IgD-negative memory B cell (primary cell): Measurements from ENCODE around the gene TMEM200C. TPM values are rescaled to one million over a fixed set of nuclear protein-coding genes. Genes with fewer than 3 reads are reported as not detected.
"Not testable (repeated sequence)": the region's sequence is repeated elsewhere in the genome, so short reads cannot be mapped to it uniquely, and the experiment has no call there.

Source experiments
- H3K27ac Mint-ChIP-seq, 3 donors: one replicate each; pipeline ENCODE4 v1.8.0; 2020 to 2022; ENCODE audit warnings: mild to moderate bottlenecking in 3 of 3, mixed read lengths in 3 of 3, moderate library complexity in 1 of 3
- H3K27me3 Mint-ChIP-seq: one replicate; pipeline ENCODE4 v1.8.0; 2021; ENCODE audit warnings: mixed read lengths
- H3K36me3 Mint-ChIP-seq: one replicate; pipeline ENCODE4 v1.8.0; 2020; ENCODE audit warnings: mild to moderate bottlenecking, mixed read lengths
- H3K4me1 Mint-ChIP-seq, 3 donors: one replicate each; pipeline ENCODE4 v1.8.0; 2020 to 2022; ENCODE audit warnings: mixed read lengths in 3 of 3, mild to moderate bottlenecking in 1 of 3
- H3K4me3 Mint-ChIP-seq, 4 donors: one replicate each; pipeline ENCODE4 v1.8.0; 2020 to 2022; ENCODE audit warnings: mild to moderate bottlenecking in 4 of 4, mixed read lengths in 4 of 4, moderate library complexity in 3 of 4
- H3K9me3 Mint-ChIP-seq, 3 donors: one replicate each; pipeline ENCODE4 v1.8.0; 2020 to 2021; ENCODE audit warnings: mixed read lengths in 3 of 3, mild to moderate bottlenecking in 1 of 3
- polyA plus RNA-seq: library from polyadenylated mRNA; unstranded; fragments of 300-500 nt; fragmentation: Illumina TruSeq; gene quantifications from one replicate; pipeline ENCODE4 v1.2.3, GENCODE V29; 2021

Gene TMEM200C
- polyA plus RNA-seq, 1 donor from 2014 or later, result not detected

GRCh38 chr18:5874336-5874735 is 21.0 kb downstream of the TMEM200C start:
- H3K27ac Mint-ChIP-seq, result no peak overlapping the region
- peaks cover 0 to 4% (median 3%) of the 10 kb centered on the region in 3 donors for H3K4me1 Mint-ChIP-seq
- H3K36me3 Mint-ChIP-seq, result no peaks in the 10 kb centered on the region
- H3K4me3 Mint-ChIP-seq, result no peak overlapping the region
- peaks cover 8% of the 10 kb centered on the region for H3K27me3 Mint-ChIP-seq
- no peaks in the 10 kb centered on the region for H3K9me3 Mint-ChIP-seq

DNA sequence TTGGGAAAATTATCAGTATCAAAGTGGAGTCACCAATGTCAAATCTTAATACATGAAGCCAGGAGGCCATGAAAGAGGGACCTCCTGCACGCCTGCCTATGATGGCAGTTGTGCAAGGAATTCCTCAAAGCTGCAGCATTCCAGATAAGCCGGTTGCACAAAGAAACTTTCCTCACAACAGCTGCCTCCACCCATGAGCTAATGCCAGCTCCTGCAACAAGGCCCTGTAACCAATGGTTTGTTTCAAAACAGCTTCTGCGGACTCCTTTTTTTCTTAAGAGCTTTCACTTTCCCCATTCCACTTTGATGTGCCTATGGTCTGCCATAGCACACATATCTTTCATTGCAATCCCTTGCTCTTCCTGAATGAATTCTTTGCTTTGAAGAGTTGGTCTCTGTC is 22.4 kb downstream of the TMEM200C start:
- H3K36me3 Mint-ChIP-seq, result no peaks in the 10 kb centered on the region
- H3K4me1 Mint-ChIP-seq, result peaks cover 0 to 6% (median 4%) of the 10 kb centered on the region in 3 donors
- H3K4me3 Mint-ChIP-seq, result no peak overlapping the region
- peaks cover 3% of the 10 kb centered on the region for H3K27me3 Mint-ChIP-seq
- no peaks in the 10 kb centered on the region for H3K9me3 Mint-ChIP-seq
- H3K27ac Mint-ChIP-seq, result no peak overlapping the region

- Mint-ChIP-seq H3K4me1 (peaks cover 0 to 6% (median 4%) of the 10 kb centered on the region in 3 donors), H3K27me3 (peaks cover 1% of the 10 kb centered on the region), H3K9me3 (no peaks in the 10 kb centered on the region), H3K27ac (no peak overlapping the region), H3K36me3 (no peaks in the 10 kb centered on the region), H3K4me3 (no peak overlapping the region)
Measured at GRCh38 chr18:5871426-5871825, 23.9 kb downstream of the TMEM200C start.

DNA sequence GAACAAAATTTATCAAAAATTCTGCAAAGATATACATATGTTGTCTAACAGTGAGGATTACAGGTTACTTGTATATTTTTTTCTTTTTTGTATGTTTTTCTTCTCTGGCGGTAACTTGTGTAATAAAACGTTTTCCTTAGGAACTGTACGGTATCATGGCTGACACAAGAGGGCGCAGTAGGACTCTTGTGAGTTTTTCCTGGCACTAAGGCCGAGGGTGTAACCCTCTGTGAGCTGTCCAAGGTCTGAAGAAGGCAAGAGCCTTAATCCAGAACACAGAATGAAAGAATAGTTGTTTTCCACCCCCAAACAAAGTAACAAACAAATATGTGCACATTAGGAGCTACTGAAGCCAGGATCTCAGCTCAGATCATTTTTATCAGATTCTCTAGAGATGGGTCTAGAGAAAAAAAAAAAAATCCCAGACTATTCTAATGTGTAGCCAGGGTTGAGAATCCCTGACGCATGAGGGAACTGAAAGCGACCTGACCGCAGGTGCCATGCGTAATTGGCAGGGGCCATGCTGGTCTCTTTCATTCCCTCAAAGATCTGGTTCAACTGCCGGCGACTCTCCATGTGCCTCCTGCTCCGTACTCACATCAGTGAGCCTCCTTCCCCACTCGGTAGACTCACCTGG is 27.0 kb downstream of the TMEM200C start:
- Mint-ChIP-seq H3K27ac (no peak overlapping the region), H3K27me3 (peaks cover 4% of the 10 kb centered on the region), H3K4me3 (no peak overlapping the region), H3K36me3 (no peaks in the 10 kb centered on the region), H3K9me3 (no peaks in the 10 kb centered on the region), H3K4me1 (peaks cover 0 to 6% (median 4%) of the 10 kb centered on the region in 3 donors)

DNA sequence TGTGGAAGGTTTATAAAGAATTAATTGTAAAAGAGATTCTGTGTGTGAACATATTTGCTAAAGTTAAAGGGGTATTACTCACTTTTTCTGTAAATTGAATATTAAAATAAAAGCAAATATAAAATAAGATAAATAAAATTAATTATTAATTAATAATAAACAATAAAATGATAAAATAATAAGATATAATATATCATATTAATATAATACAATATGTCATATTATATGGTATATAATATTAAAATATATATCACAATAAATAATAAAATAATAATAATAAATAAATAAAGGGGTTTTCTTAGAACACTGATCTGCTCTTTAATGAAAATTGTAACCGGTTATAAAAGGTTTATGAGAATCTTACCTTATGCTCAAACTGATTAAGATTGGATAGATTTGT is 29.8 kb downstream of the TMEM200C start:
- Mint-ChIP-seq H3K36me3 (no peaks in the 10 kb centered on the region), H3K9me3 (peaks cover 0 to 8% (median 0%) of the 10 kb centered on the region in 3 donors), H3K27ac (no peak overlapping the region), H3K4me1 (peaks cover 0 to 2% (median 0%) of the 10 kb centered on the region in 3 donors), H3K27me3 (peaks cover 4% of the 10 kb centered on the region), H3K4me3 (no peak overlapping the region)

- H3K4me1 Mint-ChIP-seq, H3K27me3 Mint-ChIP-seq: not testable (repeated sequence)
- H3K9me3 Mint-ChIP-seq, result peaks cover 0 to 13% (median 8%) of the 10 kb centered on the region in 3 donors
Measured at GRCh38 chr18:5862127-5862526, 33.2 kb downstream of the TMEM200C start.

GRCh38 chr18:5857180-5857579 is 38.1 kb downstream of the TMEM200C start:
- H3K4me1 Mint-ChIP-seq, result no peaks in the 10 kb centered on the region
- no peaks in the 10 kb centered on the region for H3K27me3 Mint-ChIP-seq
- H3K36me3 Mint-ChIP-seq, result no peaks in the 10 kb centered on the region
- no peak overlapping the region for H3K4me3 Mint-ChIP-seq
- H3K9me3 Mint-ChIP-seq, result peaks cover 0 to 11% (median 8%) of the 10 kb centered on the region in 3 donors
- H3K27ac Mint-ChIP-seq, result no peak overlapping the region

More at GRCh38 chr18:5862127-5862526, 33.2 kb downstream of the TMEM200C start:
- H3K36me3 Mint-ChIP-seq, H3K27ac Mint-ChIP-seq: not testable (repeated sequence)
- peak overlapping the region in 1 of 4 donors; percentile 58 for H3K4me3 Mint-ChIP-seq

DNA sequence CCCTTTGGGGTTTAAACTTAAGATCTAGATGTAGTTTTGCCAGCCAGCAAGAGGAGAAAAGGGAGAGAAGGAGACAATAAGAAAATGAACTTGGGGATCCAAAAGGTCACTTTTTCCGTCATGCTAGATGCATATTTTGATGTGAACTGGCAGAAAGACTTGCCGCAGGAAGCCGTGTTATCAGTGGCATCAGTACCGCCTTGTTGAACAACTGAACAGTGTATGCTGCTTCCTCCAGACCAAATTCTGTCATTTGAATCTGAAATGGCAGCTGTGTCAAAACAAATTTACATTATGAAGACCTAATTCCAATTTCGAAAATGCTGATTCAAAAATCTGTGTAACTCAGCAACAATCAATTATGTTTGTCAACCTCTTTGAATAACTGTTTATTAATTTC is 42.1 kb downstream of the TMEM200C start:
- H3K9me3 Mint-ChIP-seq, result peaks cover 0 to 2% (median 0%) of the 10 kb centered on the region in 3 donors
- H3K27me3 Mint-ChIP-seq, result peaks cover 2% of the 10 kb centered on the region
- H3K36me3 Mint-ChIP-seq, result no peaks in the 10 kb centered on the region
- H3K4me1 Mint-ChIP-seq, result no peaks in the 10 kb centered on the region
- H3K4me3 Mint-ChIP-seq, result no peak overlapping the region
- no peak overlapping the region for H3K27ac Mint-ChIP-seq

DNA sequence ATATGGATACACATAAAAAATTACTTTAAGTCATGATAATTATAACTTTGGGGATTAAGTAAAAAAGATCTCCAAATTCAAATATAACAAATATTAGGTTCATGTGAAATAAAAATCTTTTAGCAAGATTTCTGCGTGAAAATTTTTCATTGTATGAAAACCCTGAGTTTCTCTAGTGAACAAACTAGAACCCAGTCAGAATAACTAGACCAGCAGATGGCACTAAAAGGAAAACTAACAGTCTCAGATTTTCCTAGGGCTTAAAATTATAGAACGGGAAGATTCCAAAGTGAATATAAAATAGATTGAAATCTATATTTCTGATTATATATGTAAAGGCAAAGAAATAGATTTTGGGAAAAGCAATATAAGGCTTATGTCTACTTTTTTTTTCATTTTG is 43.3 kb downstream of the TMEM200C start:
- no peak overlapping the region for H3K27ac Mint-ChIP-seq
- H3K9me3 Mint-ChIP-seq, result peaks cover 0 to 2% (median 0%) of the 10 kb centered on the region in 3 donors
- H3K27me3 Mint-ChIP-seq, result peaks cover 2% of the 10 kb centered on the region
- H3K4me1 Mint-ChIP-seq, result no peaks in the 10 kb centered on the region
- H3K36me3 Mint-ChIP-seq, result no peaks in the 10 kb centered on the region
- H3K4me3 Mint-ChIP-seq, result no peak overlapping the region

- Mint-ChIP-seq H3K9me3 (no peaks in the 10 kb centered on the region), H3K27ac (no peak overlapping the region), H3K4me3 (no peak overlapping the region)
Measured at GRCh38 chr18:5842653-5843052, 52.7 kb downstream of the TMEM200C start.

DNA sequence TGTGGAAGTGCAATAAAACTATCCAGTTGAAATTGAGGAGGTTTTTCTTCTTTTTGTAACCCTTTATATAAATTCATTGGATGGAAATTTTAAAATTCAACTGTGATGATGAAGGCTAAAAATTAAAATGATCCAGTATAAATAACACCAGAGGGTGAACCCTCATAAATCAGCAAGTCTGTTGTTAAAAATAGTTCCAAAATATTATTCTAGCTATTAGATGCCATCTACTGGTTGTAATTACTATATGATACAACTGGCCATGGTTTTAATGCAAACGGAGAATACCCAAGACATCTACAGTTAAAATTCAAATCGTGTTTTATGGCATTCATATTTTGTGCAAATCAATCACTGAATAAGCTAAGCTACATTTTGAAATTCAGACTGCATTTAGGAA is 53.8 kb downstream of the TMEM200C start:
- H3K9me3 Mint-ChIP-seq, result no peaks in the 10 kb centered on the region
- H3K4me1 Mint-ChIP-seq, result no peaks in the 10 kb centered on the region
- H3K36me3 Mint-ChIP-seq, result peaks cover under 1% of the 10 kb centered on the region
- H3K27me3 Mint-ChIP-seq, result peaks cover 3% of the 10 kb centered on the region
- no peak overlapping the region for H3K27ac Mint-ChIP-seq
- H3K4me3 Mint-ChIP-seq, result no peak overlapping the region

More at GRCh38 chr18:5842653-5843052, 52.7 kb downstream of the TMEM200C start:
- peaks cover 2% of the 10 kb centered on the region for H3K36me3 Mint-ChIP-seq
- H3K4me1 Mint-ChIP-seq, result no peaks in the 10 kb centered on the region
- H3K27me3 Mint-ChIP-seq, result peaks cover 3% of the 10 kb centered on the region

DNA sequence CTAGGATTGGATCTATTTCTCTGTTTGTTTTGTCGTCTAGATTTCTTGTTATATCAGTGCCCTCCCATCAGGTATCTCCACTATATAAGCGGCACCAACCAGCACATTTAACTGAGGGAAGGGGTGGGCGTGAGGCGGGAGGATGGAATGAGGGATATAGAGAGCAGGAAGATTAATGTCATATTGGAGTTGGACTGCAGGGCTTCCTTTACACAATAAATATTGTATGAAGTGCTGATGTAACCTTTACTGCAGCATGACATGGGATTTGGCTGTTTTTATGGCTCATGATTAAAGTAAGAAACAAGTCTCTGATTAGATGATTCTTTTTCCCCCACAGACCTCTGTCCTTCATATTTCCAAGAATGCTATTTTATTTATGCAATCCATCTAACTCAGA is 54.8 kb downstream of the TMEM200C start:
- H3K4me3 Mint-ChIP-seq, result no peak overlapping the region
- H3K27me3 Mint-ChIP-seq, result peaks cover 2% of the 10 kb centered on the region
- H3K27ac Mint-ChIP-seq, result no peak overlapping the region
- no peaks in the 10 kb centered on the region for H3K36me3 Mint-ChIP-seq
- no peaks in the 10 kb centered on the region for H3K4me1 Mint-ChIP-seq
- no peaks in the 10 kb centered on the region for H3K9me3 Mint-ChIP-seq

GRCh38 chr18:5840025-5840424 is 55.3 kb downstream of the TMEM200C start:
- no peaks in the 10 kb centered on the region for H3K9me3 Mint-ChIP-seq
- H3K4me1 Mint-ChIP-seq, result no peaks in the 10 kb centered on the region
- H3K36me3 Mint-ChIP-seq, result no peaks in the 10 kb centered on the region
- peaks cover 1% of the 10 kb centered on the region for H3K27me3 Mint-ChIP-seq
- H3K27ac Mint-ChIP-seq, result no peak overlapping the region
- no peak overlapping the region for H3K4me3 Mint-ChIP-seq

GRCh38 chr18:5839102-5839501 is 56.2 kb downstream of the TMEM200C start:
- no peaks in the 10 kb centered on the region for H3K4me1 Mint-ChIP-seq
- H3K9me3 Mint-ChIP-seq, result no peaks in the 10 kb centered on the region
- no peak overlapping the region for H3K27ac Mint-ChIP-seq
- no peaks in the 10 kb centered on the region for H3K27me3 Mint-ChIP-seq
- H3K4me3 Mint-ChIP-seq, result no peak overlapping the region
- no peaks in the 10 kb centered on the region for H3K36me3 Mint-ChIP-seq
